A673 (cell line): ENCODE data around the gene TTC7B.

ENCODE experiments used
- CTCF ChIP-seq: fragments of 300-800, 200-600 bp; sonication (generic); conservative IDR thresholded peaks from 2 replicates; pipeline ENCODE4 v1.5.1; 2017; ENCODE audit warnings: low read depth, mild to moderate bottlenecking, antibody characterized with exemption, low read length, moderate library complexity, mixed read lengths
- EZH2 ChIP-seq: fragments of 200-600 bp; sonication (generic); IDR thresholded peaks from 2 replicates; pipeline ENCODE4 v1.6.1; 2017; ENCODE audit warnings: borderline replicate concordance, low read depth, mild to moderate bottlenecking, mixed read lengths, antibody characterized with exemption, low read length; ENCODE audit not compliant: poor library complexity, severe bottlenecking

GRCh38 chr14:90628825-90629224 lies 187.4 kb downstream of the TTC7B start:
- TF ChIP-seq CTCF (no peak), EZH2 (no peak)
